ENCODE results near the gene LSM14A.
A peak's percentile ranks its signal among the peaks of the same experiment; 100 is the strongest.

LSM14A gene

DNA sequence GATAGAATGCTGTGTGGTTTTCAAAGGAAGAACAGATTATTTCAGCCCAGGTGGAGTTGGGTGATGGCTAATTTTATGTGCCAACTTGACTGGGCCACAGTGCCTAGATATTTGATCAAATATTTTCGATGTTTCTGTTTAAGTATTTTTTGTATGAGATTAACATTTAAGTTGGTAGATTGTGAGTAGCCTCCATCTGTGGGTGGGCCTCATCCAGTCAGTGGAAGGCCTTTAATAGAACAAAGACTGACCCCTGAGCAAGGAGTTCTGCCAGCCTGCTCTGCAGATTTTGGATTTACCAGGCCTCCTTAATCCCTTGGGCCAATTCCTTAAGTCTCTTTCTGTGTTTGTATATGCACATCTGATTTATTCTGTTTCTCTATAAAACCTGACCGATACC, 13.9 kb downstream of the LSM14A start:
- peak overlapping the region; percentile 54; the same call in 1 of the 2 replicates for H3K27ac ChIP-seq (ENCODE audit: low read depth, low read length)
- H3K9me3 ChIP-seq (ENCODE audit: insufficient read depth, low read length) = no peaks in the 10 kb centered on the region
- no peak overlapping the region for H2AFZ ChIP-seq (ENCODE audit: low read depth, low read length, severe bottlenecking)
- H3F3A ChIP-seq (ENCODE audit: insufficient read depth) = peaks cover 45% of the 10 kb centered on the region
- no peak for TF ChIP-seq EZH2phosphoT487 (conservative IDR thresholded peaks at IDR 0.05; ENCODE audit: low read length)
- TF ChIP-seq, protein P1, sequence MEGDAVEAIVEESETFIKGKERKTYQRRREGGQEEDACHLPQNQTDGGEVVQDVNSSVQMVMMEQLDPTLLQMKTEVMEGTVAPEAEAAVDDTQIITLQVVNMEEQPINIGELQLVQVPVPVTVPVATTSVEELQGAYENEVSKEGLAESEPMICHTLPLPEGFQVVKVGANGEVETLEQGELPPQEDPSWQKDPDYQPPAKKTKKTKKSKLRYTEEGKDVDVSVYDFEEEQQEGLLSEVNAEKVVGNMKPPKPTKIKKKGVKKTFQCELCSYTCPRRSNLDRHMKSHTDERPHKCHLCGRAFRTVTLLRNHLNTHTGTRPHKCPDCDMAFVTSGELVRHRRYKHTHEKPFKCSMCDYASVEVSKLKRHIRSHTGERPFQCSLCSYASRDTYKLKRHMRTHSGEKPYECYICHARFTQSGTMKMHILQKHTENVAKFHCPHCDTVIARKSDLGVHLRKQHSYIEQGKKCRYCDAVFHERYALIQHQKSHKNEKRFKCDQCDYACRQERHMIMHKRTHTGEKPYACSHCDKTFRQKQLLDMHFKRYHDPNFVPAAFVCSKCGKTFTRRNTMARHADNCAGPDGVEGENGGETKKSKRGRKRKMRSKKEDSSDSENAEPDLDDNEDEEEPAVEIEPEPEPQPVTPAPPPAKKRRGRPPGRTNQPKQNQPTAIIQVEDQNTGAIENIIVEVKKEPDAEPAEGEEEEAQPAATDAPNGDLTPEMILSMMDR (IDR thresholded peaks at IDR 0.05; ENCODE audit: insufficient read depth, low read length, poor library complexity, severe bottlenecking) = no peak
- H3K9ac ChIP-seq (ENCODE audit: low read length) = no peak overlapping the region
- no peaks in the 10 kb centered on the region for H3K27me3 ChIP-seq (ENCODE audit: low read length)
- H3K36me3 ChIP-seq (ENCODE audit: low read length) = peaks cover 6% of the 10 kb centered on the region; the same call in 1 of the 2 replicates
- H3K79me2 ChIP-seq (ENCODE audit: insufficient read depth, low read length) = peaks cover 100% of the 10 kb centered on the region
- no peak overlapping the region for H3K4me3 ChIP-seq (ENCODE audit: insufficient read depth, low read length, poor library complexity, severe bottlenecking)
- H4K20me1 ChIP-seq (ENCODE audit: low read depth, low read length) = peaks cover 78% of the 10 kb centered on the region
- no peaks in the 10 kb centered on the region for H3K9me2 ChIP-seq (replicated peaks; ENCODE audit: insufficient read depth, low read length)
- H3K4me2 ChIP-seq (ENCODE audit: low read depth, low read length, poor library complexity, severe bottlenecking) = peak overlapping the region; percentile 43

DNA sequence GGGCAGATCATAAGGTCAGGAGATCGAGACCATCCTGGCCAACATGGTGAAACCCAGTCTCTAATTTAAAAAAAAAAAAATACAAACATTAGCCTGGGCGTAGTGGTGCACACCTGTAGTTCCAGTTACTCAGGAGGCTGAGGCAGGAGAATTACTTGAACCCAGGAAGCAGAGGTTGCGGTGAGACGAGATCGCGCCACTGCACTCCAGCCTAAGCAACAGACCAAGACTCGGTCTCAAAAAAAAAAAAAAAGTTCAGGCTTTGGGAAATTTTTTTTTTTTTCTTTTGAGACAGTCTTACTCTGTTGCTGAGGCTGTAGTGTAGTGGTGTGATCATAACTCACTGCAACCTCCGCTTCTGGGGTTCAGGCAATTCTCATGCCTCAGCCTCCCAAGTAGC, 14.7 kb downstream of the LSM14A start:
- no peaks in the 10 kb centered on the region for H3K9me2 ChIP-seq (replicated peaks; ENCODE audit: insufficient read depth, low read length)
- peaks cover 49% of the 10 kb centered on the region for H3F3A ChIP-seq (ENCODE audit: insufficient read depth)
- peaks cover 100% of the 10 kb centered on the region for H3K79me2 ChIP-seq (ENCODE audit: insufficient read depth, low read length)
- H4K20me1 ChIP-seq (ENCODE audit: low read depth, low read length) = peaks cover 76% of the 10 kb centered on the region
- peaks cover 3% of the 10 kb centered on the region; the same call in 1 of the 2 replicates for H3K36me3 ChIP-seq (ENCODE audit: low read length)
- H3K27me3 ChIP-seq (ENCODE audit: low read length) = no peaks in the 10 kb centered on the region
- H2AFZ ChIP-seq (ENCODE audit: low read depth, low read length, severe bottlenecking) = no peak overlapping the region
- no peak overlapping the region for H3K4me2 ChIP-seq (ENCODE audit: low read depth, low read length, poor library complexity, severe bottlenecking)
- no peak for TF ChIP-seq EZH2phosphoT487 (conservative IDR thresholded peaks at IDR 0.05; ENCODE audit: low read length)
- TF ChIP-seq, protein P1 (IDR thresholded peaks at IDR 0.05; ENCODE audit: insufficient read depth, low read length, poor library complexity, severe bottlenecking) = no peak
- H3K9me3 ChIP-seq (ENCODE audit: insufficient read depth, low read length) = no peaks in the 10 kb centered on the region
- H3K9ac ChIP-seq (ENCODE audit: low read length) = no peak overlapping the region
- no peak overlapping the region for H3K4me3 ChIP-seq (ENCODE audit: insufficient read depth, low read length, poor library complexity, severe bottlenecking)
- H3K27ac ChIP-seq (ENCODE audit: low read depth, low read length) = no peak overlapping the region

DNA sequence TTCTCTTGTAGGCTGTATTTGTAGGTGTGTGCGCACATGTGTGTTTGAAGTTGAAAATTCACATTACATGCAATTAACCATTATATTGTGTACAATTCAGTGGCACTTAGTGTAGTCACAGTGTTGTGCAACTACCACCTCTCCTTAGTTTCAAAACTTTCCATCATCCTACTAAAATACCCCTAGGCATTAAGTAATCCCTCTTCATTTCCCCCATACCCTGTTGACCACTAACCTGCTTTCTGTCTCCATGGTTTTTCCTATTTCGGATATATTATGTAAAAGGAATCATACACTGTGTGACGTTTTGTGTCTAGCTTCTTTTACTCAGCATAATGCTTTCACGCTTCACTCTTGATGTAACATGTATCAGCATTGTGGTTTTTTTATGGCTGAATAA, 16.1 kb downstream of the LSM14A start:
- Histone ChIP-seq H3K79me2 (ENCODE audit: insufficient read depth, low read length) (peaks cover 100% of the 10 kb centered on the region), H3K36me3 (ENCODE audit: low read length) (no peaks in the 10 kb centered on the region), H3K4me2 (ENCODE audit: low read depth, low read length, poor library complexity, severe bottlenecking) (peak overlapping the region; percentile 58), H3K9ac (ENCODE audit: low read length) (no peak overlapping the region), H3K9me3 (ENCODE audit: insufficient read depth, low read length) (no peaks in the 10 kb centered on the region), H2AFZ (ENCODE audit: low read depth, low read length, severe bottlenecking) (no peak overlapping the region), H3K27ac (ENCODE audit: low read depth, low read length) (peak overlapping the region; percentile 10; the same call in 1 of the 2 replicates), H3K4me3 (ENCODE audit: insufficient read depth, low read length, poor library complexity, severe bottlenecking) (no peak overlapping the region), H3F3A (ENCODE audit: insufficient read depth) (peaks cover 59% of the 10 kb centered on the region), H4K20me1 (ENCODE audit: low read depth, low read length) (peaks cover 70% of the 10 kb centered on the region), H3K9me2 (replicated peaks; ENCODE audit: insufficient read depth, low read length) (no peaks in the 10 kb centered on the region), H3K27me3 (ENCODE audit: low read length) (no peaks in the 10 kb centered on the region)
- TF ChIP-seq, protein P1 (IDR thresholded peaks at IDR 0.05; ENCODE audit: insufficient read depth, low read length, poor library complexity, severe bottlenecking) = no peak
- TF ChIP-seq EZH2phosphoT487 (conservative IDR thresholded peaks at IDR 0.05; ENCODE audit: low read length) = no peak

All from SU-DHL-6 (cell line).